SHP77 treated with DMSO at 0.1 percent for 48 hours (cell line): ENCODE results near the gene ASIP.
"Not testable (repeated sequence)": the region's sequence is repeated elsewhere in the genome, so short reads cannot be mapped to it uniquely, and the experiment has no call there.

Experiments
- DNase-seq: peaks from one replicate; lab custom pipeline; 2025; lab: John Stamatoyannopoulos, UW

The ASIP gene

GRCh38 chr20:34242879-34243278 is 1.7 kb downstream of the ASIP start:
- DNase-seq: no peak

GRCh38 chr20:34243377-34243776 is 2.2 kb downstream of the ASIP start:
- no peak for DNase-seq

GRCh38 chr20:34246126-34246626 is 5.0 kb downstream of the ASIP start:
- no peak for DNase-seq

GRCh38 chr20:34249291-34249690 is 8.1 kb downstream of the ASIP start:
- no peak for DNase-seq

GRCh38 chr20:34250005-34250404 is 8.8 kb downstream of the ASIP start:
- DNase-seq: no peak

- no peak for DNase-seq
Measured at GRCh38 chr20:34251619-34252018, 10.4 kb downstream of the ASIP start.

- not testable (repeated sequence) for DNase-seq
Measured at GRCh38 chr20:34252431-34253086, 11.3 kb downstream of the ASIP start.

- DNase-seq: no peak
Measured at GRCh38 chr20:34254979-34255378, 13.8 kb downstream of the ASIP start.

- DNase-seq: no peak
Measured at GRCh38 chr20:34256629-34257124, 15.5 kb downstream of the ASIP start.

- DNase-seq: no peak
Measured at GRCh38 chr20:34260208-34260942, 19.2 kb downstream of the ASIP start.

- no peak for DNase-seq
Measured at GRCh38 chr20:34262488-34263288, 21.5 kb downstream of the ASIP start.

GRCh38 chr20:34263468-34263867 is 22.2 kb downstream of the ASIP start:
- not testable (repeated sequence) for DNase-seq

GRCh38 chr20:34264141-34264540 is 22.9 kb downstream of the ASIP start:
- no peak for DNase-seq

- DNase-seq: no peak
Measured at GRCh38 chr20:34268145-34268544, 26.9 kb downstream of the ASIP start.

GRCh38 chr20:34268851-34269636 is 27.8 kb downstream of the ASIP start:
- no peak for DNase-seq

GRCh38 chr20:34269996-34270627 is 28.9 kb downstream of the ASIP start:
- no peak for DNase-seq

GRCh38 chr20:34271956-34272355 is 30.7 kb downstream of the ASIP start:
- DNase-seq: no peak

GRCh38 chr20:34274694-34275093 is 33.5 kb downstream of the ASIP start:
- no peak for DNase-seq

GRCh38 chr20:34281177-34281576 is 40.0 kb downstream of the ASIP start:
- DNase-seq: no peak

- DNase-seq: no peak
Measured at GRCh38 chr20:34282041-34282440, 40.8 kb downstream of the ASIP start.

GRCh38 chr20:34283844-34284243 is 42.6 kb downstream of the ASIP start:
- no peak for DNase-seq
